ENCODE data around the gene ACTR2.

GRCh38 chr2:65231892-65232477, 4.4 kb downstream of the ACTR2 start:
- TF ChIP-seq POLR2AphosphoS5 (IDR thresholded peaks at IDR 0.05; ENCODE audit: insufficient read depth in 1 of 2, low read depth in 1 of 2) (no peak), POLR2A (IDR thresholded peaks at IDR 0.05) (no peak)
